Measurements from ENCODE around the gene TPPP.
"Not testable (repeated sequence)": the region's sequence is repeated elsewhere in the genome, so short reads cannot be mapped to it uniquely, and the experiment has no call there.

The TPPP gene

DNA sequence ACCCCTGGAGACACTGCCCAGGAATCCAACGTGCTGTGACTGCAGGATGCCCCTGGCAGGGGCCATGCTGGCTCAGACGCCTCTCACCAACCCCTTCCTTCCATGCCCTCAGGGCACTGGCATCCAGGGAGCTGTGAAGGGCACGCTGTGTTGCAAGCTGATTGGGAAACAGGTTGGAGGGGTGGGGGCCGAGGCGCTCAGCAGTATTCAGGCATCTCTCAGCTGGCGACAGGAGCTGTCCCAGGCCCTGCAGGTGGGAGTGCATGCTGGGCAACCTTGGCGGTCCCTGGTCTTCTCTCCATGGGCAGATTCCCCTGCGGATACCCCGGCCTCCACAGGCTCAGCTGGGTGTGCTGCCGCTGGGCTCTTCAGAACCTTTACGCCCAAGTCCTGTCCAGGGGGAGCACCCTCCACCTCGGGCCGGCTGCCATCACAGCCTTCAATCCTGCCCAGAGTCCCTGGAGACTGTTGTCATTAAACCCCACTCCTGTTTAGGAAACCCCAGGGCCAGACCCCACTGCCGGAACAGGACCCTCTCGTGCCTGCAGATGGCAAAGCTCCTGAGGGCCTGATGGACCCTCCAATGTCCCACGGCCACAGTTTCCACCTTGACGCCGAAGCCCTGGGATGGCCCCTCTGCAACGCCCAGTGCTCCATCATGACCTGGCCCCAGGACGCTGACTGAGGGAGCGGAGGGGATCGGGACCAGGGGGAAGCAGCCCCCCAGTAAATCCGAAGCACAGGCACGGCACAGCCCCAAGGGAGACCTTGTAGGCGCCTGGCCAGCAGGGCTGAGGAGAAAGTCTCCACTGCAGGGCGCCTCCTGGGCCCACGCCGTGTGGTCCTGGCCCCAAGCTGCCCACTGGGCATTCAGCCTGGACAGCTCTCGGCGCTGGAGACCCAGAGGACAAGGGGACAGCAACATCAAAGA lies 9.3 kb downstream of the TPPP start:
- TF ChIP-seq, protein P1, sequence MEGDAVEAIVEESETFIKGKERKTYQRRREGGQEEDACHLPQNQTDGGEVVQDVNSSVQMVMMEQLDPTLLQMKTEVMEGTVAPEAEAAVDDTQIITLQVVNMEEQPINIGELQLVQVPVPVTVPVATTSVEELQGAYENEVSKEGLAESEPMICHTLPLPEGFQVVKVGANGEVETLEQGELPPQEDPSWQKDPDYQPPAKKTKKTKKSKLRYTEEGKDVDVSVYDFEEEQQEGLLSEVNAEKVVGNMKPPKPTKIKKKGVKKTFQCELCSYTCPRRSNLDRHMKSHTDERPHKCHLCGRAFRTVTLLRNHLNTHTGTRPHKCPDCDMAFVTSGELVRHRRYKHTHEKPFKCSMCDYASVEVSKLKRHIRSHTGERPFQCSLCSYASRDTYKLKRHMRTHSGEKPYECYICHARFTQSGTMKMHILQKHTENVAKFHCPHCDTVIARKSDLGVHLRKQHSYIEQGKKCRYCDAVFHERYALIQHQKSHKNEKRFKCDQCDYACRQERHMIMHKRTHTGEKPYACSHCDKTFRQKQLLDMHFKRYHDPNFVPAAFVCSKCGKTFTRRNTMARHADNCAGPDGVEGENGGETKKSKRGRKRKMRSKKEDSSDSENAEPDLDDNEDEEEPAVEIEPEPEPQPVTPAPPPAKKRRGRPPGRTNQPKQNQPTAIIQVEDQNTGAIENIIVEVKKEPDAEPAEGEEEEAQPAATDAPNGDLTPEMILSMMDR (IDR thresholded peaks at IDR 0.05; ENCODE audit: low read depth, low read length) = no peak
- no peak overlapping the region for H3K4me3 ChIP-seq (ENCODE audit: low read depth, low read length)

DNA sequence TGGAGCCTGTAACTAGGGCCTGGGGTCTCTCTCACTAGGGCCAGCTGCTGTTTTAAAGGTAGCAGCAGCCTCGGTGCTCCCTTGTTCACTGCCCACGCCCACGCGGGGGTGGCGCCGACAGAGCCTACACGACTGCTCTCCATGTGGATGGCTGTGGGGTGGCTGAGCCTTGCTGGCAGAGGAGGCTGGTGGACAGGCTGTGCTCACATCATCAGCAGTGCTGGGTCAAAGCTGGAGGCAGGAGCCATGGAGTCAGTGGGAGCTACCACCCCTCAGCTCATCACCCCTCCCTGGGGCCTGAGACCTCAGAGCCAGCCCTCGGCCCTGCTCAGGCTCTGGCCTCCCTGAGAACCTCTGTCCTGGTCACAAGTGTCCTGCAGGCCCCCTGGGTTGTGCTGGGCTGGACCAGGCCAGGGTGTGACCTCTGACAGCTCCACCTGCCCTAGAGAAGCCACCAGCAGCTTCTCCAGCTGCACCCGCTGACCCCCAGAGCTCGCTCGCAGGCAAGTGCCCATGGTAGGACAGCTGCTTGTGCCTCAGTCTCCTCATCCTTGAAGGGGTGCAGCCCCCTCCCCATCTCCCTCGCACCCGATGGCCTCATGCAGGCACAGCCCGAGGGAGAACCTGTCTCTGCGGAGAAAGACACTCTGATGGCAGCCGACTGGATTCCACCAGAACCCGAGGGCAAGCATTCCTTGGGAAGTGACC lies 10.3 kb downstream of the TPPP start:
- H3K4me3 ChIP-seq (ENCODE audit: low read depth, low read length) = not testable (repeated sequence)

DNA sequence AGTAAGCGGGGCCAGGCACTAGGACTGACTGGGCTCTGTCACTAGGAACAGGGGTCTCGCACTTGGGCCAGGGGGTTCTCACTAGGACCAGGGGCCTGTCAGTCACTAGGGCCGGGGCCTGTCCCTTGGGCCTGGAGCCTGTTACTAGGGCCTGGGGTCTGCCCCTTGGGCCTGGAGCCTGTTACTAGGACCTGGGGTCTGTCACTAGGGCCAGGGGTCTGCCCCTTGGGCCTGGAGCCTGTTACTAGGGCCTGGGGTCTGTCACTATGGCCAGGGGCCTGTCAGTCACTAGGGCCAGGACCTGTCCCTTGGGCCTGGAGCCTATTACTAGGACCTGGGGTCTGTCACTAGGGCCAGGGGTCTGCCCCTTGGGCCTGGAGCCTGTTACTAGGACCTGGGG lies 10.9 kb downstream of the TPPP start:
- not testable (repeated sequence) for H3K4me3 ChIP-seq (ENCODE audit: low read depth, low read length)

DNA sequence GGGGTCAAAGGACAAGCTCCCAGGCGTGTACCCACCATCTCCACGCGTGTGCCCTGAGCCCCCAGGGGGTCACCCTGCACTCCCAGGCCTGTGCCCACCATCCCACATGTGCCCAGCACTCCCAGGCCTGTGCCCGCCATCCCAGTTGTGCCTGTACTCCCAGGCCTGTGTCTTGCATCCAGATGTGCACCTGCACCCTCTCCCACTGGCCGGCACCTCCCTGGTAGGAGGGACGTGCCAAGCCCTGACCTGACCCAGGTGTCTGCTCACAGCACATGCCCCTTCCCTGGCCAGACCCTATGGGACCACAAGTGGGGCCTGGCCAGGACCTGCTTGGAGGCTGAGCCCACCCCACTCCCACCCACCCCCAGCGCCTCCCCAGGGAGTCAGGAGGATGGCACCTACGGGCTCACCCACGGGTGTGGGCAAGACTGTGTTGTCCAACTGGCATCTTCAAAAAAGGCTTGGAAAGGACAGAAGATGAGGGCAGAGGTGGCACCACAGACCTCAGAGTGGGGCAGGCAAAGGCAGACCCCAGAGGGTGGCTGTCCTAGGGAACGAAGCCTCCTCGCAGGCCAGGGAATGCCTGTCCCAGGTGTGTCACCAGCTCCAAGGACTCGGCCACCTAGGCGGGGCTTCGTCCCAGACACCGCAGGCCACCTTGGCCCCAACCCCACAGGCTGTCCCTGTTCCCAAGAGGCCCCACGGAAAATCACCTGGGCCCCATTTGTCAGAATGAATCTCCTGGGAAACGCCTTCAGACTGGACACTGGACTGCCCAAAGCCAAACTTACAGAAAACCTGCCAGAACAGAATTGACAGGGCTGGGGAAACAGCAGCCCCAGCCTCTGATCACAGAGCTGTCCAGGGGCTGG lies 11.6 kb downstream of the TPPP start:
- not testable (repeated sequence) for H3K4me3 ChIP-seq (ENCODE audit: low read depth, low read length)

DNA sequence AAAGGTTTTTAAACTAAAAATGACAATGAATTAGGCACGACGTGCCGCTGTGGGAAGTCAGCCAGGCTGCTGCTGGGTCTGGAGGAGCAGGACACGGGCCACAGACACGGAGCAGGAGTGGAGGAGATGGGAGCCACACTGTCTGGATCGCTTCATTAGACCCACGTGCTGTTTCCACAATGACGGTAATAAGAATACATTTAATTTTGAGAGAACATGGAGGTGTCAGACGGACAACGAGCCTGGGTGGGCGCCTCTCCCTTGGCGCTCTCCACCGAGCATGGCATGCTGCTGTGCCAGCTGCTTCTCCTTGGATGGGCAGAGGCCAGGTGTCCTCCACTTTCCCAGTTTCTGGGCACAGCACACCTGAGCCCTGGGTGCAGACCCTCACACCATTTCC lies 12.3 kb downstream of the TPPP start:
- H3K4me3 ChIP-seq (ENCODE audit: low read depth, low read length) = not testable (repeated sequence)

DNA sequence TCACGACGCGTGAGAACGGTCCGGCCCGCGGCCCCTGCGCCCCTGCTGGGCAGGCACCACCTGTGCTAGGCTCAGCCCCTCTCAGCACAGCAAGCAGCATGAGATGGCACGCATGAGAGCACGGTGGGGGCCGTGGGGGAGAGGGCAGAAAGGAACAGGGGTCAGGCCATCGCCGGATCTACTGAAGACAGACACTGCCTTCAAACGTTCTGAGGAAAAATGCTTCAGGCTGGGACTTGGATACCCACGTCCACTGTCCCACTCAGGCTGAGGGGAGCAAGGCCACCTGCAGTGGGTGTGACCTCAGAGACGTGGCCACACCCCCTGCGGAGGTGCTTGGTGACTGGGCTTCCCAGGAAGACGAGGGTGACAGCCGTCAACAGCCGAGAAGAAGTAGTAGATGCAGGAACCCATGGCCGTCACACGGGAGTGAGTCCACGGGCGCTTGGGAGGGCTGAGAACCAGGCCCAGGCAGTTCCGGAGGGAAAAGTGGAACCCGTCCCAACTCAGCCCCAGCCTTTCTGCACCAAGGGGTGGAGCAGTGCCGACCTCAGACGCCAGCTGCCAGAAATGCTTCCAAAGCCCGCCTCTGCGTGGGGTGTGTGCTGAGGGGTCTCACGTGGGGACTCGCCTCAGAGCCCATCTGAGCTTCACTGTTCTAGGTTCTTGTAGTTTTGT lies 12.9 kb downstream of the TPPP start:
- H3K4me3 ChIP-seq (ENCODE audit: low read depth, low read length) = not testable (repeated sequence)

DNA sequence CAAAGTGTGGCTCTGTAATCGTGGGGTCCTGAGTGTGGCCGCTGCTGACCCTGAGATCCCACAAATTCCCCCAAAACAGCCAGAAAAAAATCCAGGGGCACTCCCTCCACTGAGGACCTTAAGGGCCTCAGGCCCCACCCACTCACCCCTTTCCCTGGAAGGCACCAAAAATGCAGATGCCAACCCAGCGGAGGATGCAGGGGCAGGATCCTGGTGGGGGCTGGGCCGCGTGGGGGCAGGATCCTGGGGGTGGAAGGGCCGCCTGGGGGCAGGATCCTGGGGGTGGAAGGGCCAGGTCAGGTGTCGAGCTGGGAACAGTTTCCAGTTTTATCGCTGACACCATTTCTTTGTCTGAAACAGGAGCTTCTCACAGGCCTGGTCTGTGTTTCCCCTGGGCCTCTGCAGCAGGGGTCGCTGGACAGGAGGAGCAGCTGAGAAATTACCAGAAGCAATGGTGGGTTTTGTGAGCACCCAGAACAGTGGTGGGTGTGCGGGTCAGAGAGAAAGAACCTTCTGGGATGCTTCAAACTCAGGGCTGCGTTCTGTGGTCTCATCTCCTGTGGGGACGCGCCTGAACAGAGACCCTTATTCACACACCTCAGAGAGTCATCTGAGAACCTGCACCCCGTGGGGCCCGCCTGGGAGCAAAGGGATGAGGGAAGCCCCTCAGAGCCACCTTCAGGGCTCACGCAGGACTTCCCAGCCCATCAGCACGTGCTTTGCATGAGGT lies 13.8 kb downstream of the TPPP start:
- not testable (repeated sequence) for H3K4me3 ChIP-seq (ENCODE audit: low read depth, low read length)

DNA sequence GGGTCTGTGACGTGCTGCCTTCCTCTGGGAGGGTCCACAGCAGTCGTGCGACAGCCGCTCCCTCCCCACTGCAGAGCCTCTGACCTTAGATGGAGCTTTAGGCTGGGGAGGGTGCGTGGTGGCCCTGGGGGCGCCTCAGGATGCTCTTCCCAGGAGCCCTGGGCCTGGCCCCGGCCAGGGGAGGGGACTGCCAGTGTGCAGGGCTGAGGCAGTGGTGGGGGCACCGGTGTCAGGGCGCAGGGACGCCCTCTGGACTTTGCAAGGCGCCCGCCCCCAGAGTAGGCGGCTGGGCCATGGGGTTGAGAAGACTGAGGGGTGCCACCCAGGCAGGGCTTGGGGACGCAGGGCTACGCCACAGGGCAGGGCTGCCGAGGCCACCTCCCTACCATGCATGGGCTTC lies 14.6 kb downstream of the TPPP start:
- H3K4me3 ChIP-seq (ENCODE audit: low read depth, low read length) = not testable (repeated sequence)

DNA sequence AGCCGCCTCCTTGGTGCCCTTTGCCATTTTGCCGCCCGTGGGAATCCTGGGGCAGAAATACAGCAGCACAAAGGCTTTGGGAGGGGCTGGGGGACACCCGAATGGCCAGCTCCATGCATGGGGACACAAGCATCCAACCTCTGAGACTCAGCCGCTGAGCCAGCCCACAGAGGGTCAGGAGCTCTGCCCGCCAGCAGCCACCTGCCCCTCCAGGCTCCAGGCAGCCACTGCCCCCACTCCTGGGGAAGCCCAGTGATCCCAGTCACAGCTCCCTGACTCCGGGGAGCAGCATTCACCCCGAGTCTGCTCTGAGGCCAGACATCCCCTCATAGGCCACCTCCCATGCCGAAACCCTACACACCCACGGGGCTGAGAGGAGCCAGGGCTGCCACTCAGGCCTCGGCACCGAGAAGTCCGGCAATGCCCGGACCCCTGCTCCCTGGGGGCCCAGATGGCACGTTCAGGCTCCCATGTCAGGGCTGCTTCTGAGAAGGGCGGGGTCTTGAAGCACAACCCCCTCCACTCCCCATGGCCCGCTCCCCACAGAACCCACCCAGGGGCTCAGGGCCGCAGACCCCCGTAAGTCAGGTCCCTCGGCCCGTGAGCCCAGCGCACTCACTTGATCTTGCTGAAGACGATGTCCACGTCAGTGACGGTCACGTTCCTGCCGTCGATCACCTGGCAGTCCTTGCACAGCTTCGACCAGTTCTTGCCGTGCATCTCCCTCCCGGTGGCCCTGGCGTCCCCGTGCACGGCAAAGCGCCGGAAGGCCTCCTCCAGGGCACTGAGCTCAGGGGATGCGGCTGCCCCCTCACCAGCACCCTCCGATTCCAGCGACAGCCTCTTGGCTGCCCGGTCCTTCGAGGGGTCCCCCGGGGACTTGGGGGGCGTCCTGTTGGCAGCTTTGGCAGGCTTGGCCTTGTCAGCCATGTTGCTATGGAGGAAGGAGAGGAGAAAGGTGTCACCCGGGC lies 15.7 kb downstream of the TPPP start:
- TF ChIP-seq, protein P1 (IDR thresholded peaks at IDR 0.05; ENCODE audit: low read depth, low read length) = no peak
- no peak overlapping the region for H3K4me3 ChIP-seq (ENCODE audit: low read depth, low read length)

DNA sequence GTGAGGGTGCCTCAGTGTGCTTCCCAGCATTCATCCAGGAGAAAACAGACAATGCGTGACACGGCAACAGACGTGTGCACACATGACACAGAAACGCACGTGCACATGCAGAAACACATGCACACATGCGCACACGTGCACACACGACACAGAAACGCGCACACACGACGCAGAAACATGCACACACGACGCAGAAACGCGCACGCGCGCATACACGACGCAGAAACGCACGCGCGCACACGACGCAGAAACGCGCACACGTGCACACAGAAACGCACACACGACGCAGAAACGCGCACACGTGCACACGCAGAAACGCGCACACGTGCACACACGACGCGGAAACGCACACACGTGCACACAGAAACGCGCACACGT lies 16.5 kb downstream of the TPPP start:
- no peak overlapping the region for H3K4me3 ChIP-seq (ENCODE audit: low read depth, low read length)
- TF ChIP-seq, protein P1 (IDR thresholded peaks at IDR 0.05; ENCODE audit: low read depth, low read length) = no peak

Data from WI38 (cell line).